ENCODE data around the gene PPP3CA. TPM values are rescaled to one million over a fixed set of nuclear protein-coding genes. Genes with fewer than 3 reads are reported as not detected.

PPP3CA gene
- total and polyA plus RNA-seq, 2 of the 8 experiments (the other 6 are each of a cell fraction or from before 2014, with no cell fraction given), result 7.9 to 35.0 TPM

DNA sequence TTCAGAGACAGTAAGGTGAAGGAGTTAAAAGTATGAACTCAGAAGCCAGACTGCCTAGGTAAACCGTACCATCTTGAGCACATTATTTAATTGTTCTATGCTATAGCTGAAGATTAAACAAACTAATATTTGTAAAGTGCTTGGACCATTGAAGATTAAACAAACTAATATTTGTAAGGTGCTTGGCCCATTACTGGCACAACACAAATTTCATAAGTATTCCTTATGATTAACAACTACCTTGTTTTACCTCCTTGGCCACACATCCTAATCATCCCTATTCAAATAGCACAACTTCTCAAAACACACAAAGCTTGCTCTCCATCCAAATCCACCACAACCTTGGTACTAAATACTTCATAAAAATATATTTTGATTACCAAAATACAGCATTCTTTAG lies 137.0 kb downstream of the PPP3CA start:
- no peak overlapping the region for H3K27ac ChIP-seq (ENCODE audit: low read depth, low read length)
- H3K23me2 ChIP-seq (ENCODE audit: low read depth, low read length), result no peaks in the 10 kb centered on the region
- H3K27me3 ChIP-seq (replicated peaks in 1 of 4; ENCODE audit: control insufficient read depth in 3 of 4, extremely low read depth in 1 of 4, insufficient read depth in 3 of 4, low read length in 3 of 4), result no peaks in the 10 kb centered on the region
- POLR2A ChIA-PET (ENCODE audit: partially characterized antibody), result no interaction called here
- H2AFZ ChIP-seq (ENCODE audit: low read length), result no peak overlapping the region
- no peak for DNase-seq (ENCODE audit: low read depth in 1 of 2, low spot score in 2 of 2)
- no peak for FAIRE-seq
- peaks cover 0 to 56% of the 10 kb centered on the region in 2 experiments; a peak in 2 of 4 replicates for H3K79me2 ChIP-seq (ENCODE audit: control insufficient read depth in 1 of 2, insufficient read depth in 2 of 2, low read length in 2 of 2)
- H3K36me3 ChIP-seq (ENCODE audit: control insufficient read depth in 2 of 4, insufficient read depth in 4 of 4, low read length in 3 of 4), result no peaks in the 10 kb centered on the region
- H4K5ac ChIP-seq (ENCODE audit: insufficient read length, low read depth, low read length), result no peak overlapping the region
- H3K18ac ChIP-seq (ENCODE audit: extremely low read depth, low read length), result no peak overlapping the region
- CTCF ChIA-PET (ENCODE audit: partially characterized antibody), result interaction anchor here (0.7 kb wide), 1 partner anchor 138 kb away, joined by 3 read pairs; no protein-coding TSS in a partner anchor
- no peak overlapping the region for H2BK12ac ChIP-seq (ENCODE audit: low read depth, low read length)
- no peaks in the 10 kb centered on the region for H3K9me3 ChIP-seq (ENCODE audit: insufficient read depth in 2 of 2, low read depth in 1 of 2, low read length in 1 of 2)
- no peak overlapping the region for H3K9ac ChIP-seq (replicated peaks in 1 of 4; ENCODE audit: extremely low read depth in 1 of 4, low read depth in 3 of 4, low read length in 3 of 4)
- no peak overlapping the region for H3K56ac ChIP-seq (replicated peaks; ENCODE audit: insufficient read length, low read depth, low read length)
- H3K14ac ChIP-seq (ENCODE audit: insufficient read length), result no peak overlapping the region
- H2BK15ac ChIP-seq (ENCODE audit: low read length), result no peak overlapping the region
- H4K20me1 ChIP-seq (replicated peaks in 1 of 2; ENCODE audit: control insufficient read depth in 1 of 2, insufficient read depth in 2 of 2, low read length in 2 of 2), result no peaks in the 10 kb centered on the region
- H2BK5ac ChIP-seq (ENCODE audit: low read depth, low read length), result no peak overlapping the region
- H3K79me1 ChIP-seq (ENCODE audit: low read depth, low read length), result no peaks in the 10 kb centered on the region; the same call in 1 of the 2 replicates
- H3K23ac ChIP-seq (ENCODE audit: insufficient read length), result no peak overlapping the region
- no peak overlapping the region for H2BK20ac ChIP-seq (ENCODE audit: low read length)
- WGBS, 2 experiments (ENCODE audit: extremely low coverage in 1 of 2, insufficient coverage in 1 of 2, insufficient read length in 1 of 2, insufficient replicate concordance in 2 of 2, low coverage in 1 of 2, low lambda C conversion rate in 2 of 2, missing lambda C conversion rate in 1 of 2), result 87% methylated on average over 1 of the region's 1 CpG; no CpG with 5 or more reads in 1 of the 2 experiments
- no peak overlapping the region for H2BK120ac ChIP-seq (replicated peaks; ENCODE audit: low read depth, low read length)
- no peak overlapping the region for H3K4ac ChIP-seq (replicated peaks; ENCODE audit: insufficient read length, low read depth, low read length)
- H4K91ac ChIP-seq (replicated peaks; ENCODE audit: insufficient read length, low read length), result no peak overlapping the region
- no peak overlapping the region for H4K8ac ChIP-seq (ENCODE audit: extremely low read depth, insufficient read depth, low read length)
- H3K4me1 ChIP-seq (replicated peaks in 1 of 4; ENCODE audit: control insufficient read depth in 3 of 4, insufficient read depth in 4 of 4, low read length in 3 of 4), result peaks cover 2 to 9% (median 4%) of the 10 kb centered on the region in 4 experiments; a peak in 2 of 7 replicates
- H3K4me2 ChIP-seq (ENCODE audit: insufficient read depth in 1 of 2, low read depth in 2 of 2, low read length in 2 of 2), result no peak overlapping the region
- H2AK5ac ChIP-seq (ENCODE audit: low read depth, low read length), result no peak overlapping the region
- no peak overlapping the region for H3K4me3 ChIP-seq (ENCODE audit: extremely low read depth in 1 of 4, insufficient read depth in 2 of 4, low read depth in 3 of 4, low read length in 4 of 4)
- TF ChIP-seq HDAC6 (IDR thresholded peaks at IDR 0.05; ENCODE audit: low read depth, low read length) (no peak), NRF1 (IDR thresholded peaks at IDR 0.05; ENCODE audit: low read depth, low read length) (no peak), JUND (IDR thresholded peaks at IDR 0.05; ENCODE audit: low read length) (no peak), CBX8 (IDR thresholded peaks at IDR 0.05; ENCODE audit: borderline replicate concordance, low read depth, low read length) (no peak), BRCA1 (IDR thresholded peaks at IDR 0.05; ENCODE audit: low read depth, low read length) (no peak), SP1 (IDR thresholded peaks at IDR 0.05; ENCODE audit: low read depth, low read length) (no peak), ATF2 (IDR thresholded peaks at IDR 0.05; ENCODE audit: low read length) (no peak), CHD1 (IDR thresholded peaks at IDR 0.05; ENCODE audit: low read depth, low read length) (no peak), RBBP5 (IDR thresholded peaks at IDR 0.05; ENCODE audit: borderline replicate concordance, low read depth, low read length) (no peak), GTF2F1 (IDR thresholded peaks at IDR 0.05; ENCODE audit: borderline replicate concordance, low read depth, low read length) (no peak), POLR2AphosphoS5 (IDR thresholded peaks at IDR 0.05; ENCODE audit: low read depth, low read length) (no peak), TAF7 (optimal IDR thresholded peaks at IDR 0.05; ENCODE audit: borderline replicate concordance, low read depth, low read length) (no peak), POLR2A (IDR thresholded peaks at IDR 0.05; ENCODE audit: control extremely low read depth in 1 of 2, low read depth in 2 of 2, low read length in 2 of 2) (no peak), CHD2 (IDR thresholded peaks at IDR 0.05; ENCODE audit: low read length) (no peak)

Data from H1 (cell line).